ENCODE measurements around the gene SLC6A11. TPM values are rescaled to one million over a fixed set of nuclear protein-coding genes. Genes with fewer than 3 reads are reported as not detected.

SLC6A11 gene
- total RNA-seq, 1 donor from 2014 or later: not detected

GRCh38 chr3:10883478-10884234 lies 67.6 kb downstream of the SLC6A11 start:
- intact Hi-C loops (cut with micrococcal nuclease): loop anchor here (1.0 kb wide), 1 partner anchor 125 kb away; no protein-coding TSS in a partner anchor

- intact Hi-C loops (cut with micrococcal nuclease): no loop called here
Observed at GRCh38 chr3:10887015-10887414, 71.0 kb downstream of the SLC6A11 start.

DNA sequence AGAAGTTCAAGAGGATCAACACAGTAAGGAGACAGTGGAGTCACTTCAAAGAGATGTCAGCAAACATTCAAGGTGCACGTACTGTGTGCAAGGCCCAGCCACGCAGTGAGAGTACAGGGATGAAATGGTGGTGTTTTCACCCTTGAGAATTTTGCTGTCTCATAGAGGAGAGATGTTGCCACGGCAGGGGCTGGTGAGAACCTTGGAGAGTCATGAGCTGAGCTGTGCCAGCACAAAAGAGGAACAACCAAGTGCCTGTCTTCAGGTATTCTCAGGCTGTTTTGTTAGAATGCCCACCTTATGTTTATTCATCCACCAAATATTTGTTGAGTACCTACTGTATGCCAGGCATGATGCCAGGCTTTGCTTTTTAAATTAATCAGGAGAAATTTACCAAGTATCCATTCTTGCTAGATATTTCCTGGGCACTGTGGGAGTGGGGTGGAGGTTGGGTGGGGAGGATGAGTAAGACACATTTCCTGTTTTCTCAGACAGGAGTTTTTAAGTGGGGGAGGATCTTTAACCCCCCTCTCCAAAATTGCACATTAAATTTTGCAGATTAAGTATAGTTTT lies 72.6 kb downstream of the SLC6A11 start:
- intact Hi-C loops (cut with micrococcal nuclease): no loop called here

- intact Hi-C loops (cut with micrococcal nuclease): no loop called here
Observed at GRCh38 chr3:10889206-10889960, 73.4 kb downstream of the SLC6A11 start.

GRCh38 chr3:10890665-10891064 lies 74.6 kb downstream of the SLC6A11 start:
- intact Hi-C loops (cut with micrococcal nuclease): no loop called here

DNA sequence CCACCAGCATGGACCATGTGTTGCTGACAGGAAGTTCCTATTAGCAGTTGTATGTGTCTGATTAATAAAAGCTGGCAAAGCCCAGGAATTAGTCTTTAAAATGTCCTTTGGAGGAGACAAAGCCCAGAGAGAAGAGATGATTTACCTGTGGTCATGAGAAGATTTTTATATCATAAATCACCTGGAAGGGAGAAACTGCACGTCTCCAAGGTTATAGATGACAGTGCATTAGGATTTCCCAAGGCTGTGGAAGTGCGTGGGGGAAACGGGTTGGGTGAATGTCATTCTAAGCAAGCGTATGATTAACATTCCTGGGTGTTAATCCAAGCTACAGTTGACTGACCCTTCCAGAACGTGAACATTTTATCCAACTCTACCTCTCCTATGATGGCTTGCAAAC lies 76.6 kb downstream of the SLC6A11 start:
- intact Hi-C loops (cut with micrococcal nuclease): no loop called here

DNA sequence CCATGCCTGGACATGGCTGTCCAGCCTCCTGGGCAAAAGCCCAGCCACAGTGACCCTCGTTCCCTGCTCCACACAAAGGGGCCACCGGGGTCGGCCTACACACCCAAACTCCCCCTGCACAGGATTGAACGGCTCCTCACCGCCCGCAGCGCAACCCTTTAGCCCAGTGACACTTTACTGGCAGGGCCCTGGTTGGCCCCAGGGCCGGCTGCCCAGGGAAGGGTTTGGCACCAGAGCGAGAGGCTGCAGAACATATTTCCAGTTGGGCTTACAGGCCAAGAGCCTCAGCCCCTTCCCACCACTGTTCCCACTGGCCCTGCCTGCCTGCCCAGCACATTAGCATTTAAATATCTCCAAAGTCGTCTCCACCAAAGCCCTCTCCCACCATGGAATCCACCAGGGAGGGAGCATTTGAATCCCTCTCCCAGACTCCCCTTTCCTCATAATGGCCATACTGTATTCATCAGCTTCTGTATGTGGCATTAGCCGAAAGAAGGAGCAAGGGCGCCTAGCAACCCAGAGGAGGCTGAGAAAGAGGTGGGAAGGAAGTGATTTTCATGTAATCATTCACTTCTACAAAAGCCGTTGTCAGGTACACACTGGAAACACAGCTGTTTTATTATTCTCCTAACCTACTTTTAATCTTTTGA lies 85.4 kb downstream of the SLC6A11 start:
- intact Hi-C loops (cut with micrococcal nuclease): no loop called here

DNA sequence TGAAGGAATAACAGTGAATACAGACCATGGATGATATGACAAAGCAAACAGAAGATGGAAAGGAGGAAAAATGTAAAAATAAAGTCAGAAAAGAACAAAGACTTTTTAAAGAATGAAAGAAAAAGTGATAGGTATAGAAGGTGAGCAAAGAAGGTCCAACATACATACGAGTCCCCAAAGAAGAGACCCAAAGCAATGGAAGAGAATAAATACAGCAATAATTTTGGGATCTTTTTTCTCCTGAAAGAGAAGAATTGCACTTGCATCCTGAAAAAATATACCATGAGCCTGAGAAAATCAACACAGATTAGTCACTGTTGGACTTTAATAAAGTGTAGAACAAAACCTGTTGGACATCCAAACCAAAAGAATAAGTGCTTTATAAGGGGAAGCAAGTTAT lies 91.2 kb downstream of the SLC6A11 start:
- intact Hi-C loops (cut with micrococcal nuclease): no loop called here

- intact Hi-C loops (cut with micrococcal nuclease): no loop called here
Observed at GRCh38 chr3:10910367-10910766, 94.3 kb downstream of the SLC6A11 start.

GRCh38 chr3:10911350-10912002 lies 95.4 kb downstream of the SLC6A11 start:
- intact Hi-C loops (cut with micrococcal nuclease): no loop called here

DNA sequence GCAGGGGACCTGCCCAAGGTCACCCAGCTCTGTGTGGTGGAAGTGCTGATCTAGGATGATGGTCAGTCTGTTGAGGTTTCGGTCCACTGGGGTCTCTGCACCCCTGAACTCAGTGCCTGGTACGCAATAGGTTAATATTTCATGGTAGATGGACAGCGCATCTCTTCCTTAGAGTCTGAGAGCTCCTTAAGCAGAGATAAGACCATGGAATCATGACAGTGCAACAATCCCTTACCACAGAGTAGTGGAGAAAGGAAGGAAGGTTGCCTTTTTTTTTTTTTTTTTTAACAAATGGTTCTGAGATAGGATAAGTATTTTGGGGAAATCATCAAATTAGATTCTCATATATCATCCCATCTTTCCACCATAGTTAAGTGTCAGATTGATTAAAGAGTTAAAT lies 96.8 kb downstream of the SLC6A11 start:
- intact Hi-C loops (cut with micrococcal nuclease): no loop called here

- intact Hi-C loops (cut with micrococcal nuclease): no loop called here
Observed at GRCh38 chr3:10915376-10915775, 99.3 kb downstream of the SLC6A11 start.

GRCh38 chr3:10917176-10917575 lies 101.1 kb downstream of the SLC6A11 start:
- intact Hi-C loops (cut with micrococcal nuclease): no loop called here

- intact Hi-C loops (cut with micrococcal nuclease): no loop called here
Observed at GRCh38 chr3:10918011-10918410, 102.0 kb downstream of the SLC6A11 start.

DNA sequence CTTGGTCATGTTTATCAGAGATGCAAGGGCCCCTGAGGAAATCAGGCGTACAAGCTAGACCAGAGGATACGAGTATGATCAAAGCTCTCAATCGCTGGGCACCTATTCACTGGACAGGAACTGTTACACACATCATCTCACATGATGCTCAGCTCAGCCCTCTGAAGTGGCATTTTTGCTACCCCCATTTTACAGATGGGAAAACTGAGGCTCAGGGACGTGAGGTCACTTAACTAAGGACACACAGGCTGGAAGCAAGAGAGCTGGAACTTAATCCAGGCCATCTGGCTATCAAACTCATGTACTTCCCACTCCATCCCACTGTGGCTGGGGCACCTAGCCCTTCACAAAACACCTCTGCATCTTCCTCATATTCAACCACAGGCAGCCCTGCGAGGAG lies 103.6 kb downstream of the SLC6A11 start:
- intact Hi-C loops (cut with micrococcal nuclease): no loop called here

DNA sequence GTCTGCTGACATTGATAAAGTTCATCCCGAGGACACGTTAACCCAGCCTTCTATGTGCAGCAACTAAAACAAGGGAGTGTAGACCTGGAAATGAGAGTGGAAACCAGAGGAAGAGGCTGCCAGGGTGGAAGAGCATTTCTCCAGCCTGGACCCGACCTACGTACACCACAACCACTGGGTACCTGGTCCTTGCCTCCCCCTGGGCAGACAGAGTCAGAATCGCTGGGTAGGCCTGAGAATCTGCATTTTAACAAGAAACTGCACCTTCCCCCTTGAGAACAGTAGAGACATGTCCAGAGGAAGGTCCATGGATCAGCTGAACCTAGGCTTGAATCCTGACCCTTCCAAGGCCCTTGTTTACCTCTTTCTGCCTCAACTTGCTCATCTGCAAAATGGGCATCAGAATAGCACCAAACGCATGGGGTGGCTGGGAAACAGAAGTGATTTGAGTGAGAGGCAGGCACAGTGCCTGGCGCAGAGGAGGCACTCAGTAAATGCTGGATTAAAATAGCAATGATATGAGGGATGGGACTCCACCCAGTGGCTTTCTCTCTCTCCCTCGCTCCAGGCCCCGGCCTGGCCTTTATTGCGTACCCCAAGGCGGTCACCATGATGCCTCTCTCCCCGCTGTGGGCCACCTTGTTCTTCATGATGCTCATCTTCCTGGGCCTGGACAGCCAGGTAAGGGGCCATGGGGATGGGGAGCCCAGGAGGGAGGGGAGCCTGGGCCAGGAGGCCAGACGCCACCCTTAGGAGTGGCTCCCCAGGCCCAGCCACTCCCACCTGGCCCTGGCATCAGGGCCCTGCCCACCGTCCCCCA lies 109.6 kb downstream of the SLC6A11 start:
- intact Hi-C loops (cut with micrococcal nuclease): no loop called here

DNA sequence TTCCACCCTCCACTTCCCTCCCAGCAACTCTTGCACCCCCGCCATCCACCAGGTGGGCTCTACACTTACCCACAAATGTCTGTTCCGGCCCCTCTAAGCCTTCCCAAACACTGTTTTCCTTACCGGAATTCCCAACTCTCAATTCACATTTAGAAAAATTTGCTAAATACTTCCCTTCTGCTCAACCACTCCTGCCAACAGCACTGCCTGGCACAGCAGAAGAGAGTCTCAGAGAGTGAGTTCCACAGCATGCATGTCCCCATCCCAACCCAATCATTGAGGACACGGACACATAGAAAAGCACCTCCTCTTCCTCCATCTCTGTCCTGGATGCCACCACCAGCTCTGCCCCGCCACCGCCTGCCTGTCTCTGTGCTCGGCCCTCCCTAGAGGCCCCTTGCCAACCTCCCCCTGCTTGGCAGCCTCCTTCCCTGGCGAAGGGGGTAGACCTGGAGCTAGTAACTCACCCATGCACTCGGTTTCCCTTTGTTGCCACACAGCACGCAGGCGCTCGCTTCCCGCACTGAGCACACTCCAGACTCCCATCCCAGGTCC lies 110.3 kb downstream of the SLC6A11 start:
- intact Hi-C loops (cut with micrococcal nuclease): no loop called here

DNA sequence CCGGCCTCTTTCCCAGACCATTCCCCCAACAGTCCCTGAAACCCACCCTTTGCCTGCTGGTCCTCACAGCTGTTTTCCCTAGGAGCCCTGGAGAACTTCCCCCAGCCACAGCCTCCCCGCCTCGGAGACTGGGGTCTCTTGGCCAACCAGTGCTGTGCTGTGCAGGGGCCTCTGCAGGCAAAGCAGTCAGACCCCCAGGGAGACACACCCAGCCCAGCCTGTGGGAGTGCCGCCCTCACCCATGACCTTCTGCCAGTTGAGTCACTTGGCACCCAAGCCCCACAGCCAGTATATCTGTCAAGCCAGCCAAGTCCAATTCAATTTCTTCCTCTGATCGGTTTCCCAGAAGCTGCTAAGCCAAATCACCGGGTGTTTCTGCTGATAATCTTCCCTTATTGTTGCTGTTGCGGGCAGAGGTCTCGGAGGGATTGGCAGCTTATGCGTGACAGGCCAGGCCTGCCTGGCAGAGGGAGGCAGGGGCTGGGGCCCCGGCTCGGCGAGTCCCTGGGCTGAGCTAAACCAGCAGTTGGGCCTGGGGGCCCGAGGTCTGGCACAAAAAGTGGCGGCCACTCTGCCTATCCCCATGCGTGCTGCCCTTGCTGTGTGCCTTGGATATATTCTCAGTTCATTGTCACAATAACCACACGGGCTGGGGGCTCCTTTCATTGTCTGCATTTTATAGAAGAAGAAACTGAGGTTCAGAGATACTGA lies 110.9 kb downstream of the SLC6A11 start:
- intact Hi-C loops (cut with micrococcal nuclease): no loop called here

GRCh38 chr3:10927551-10927950 lies 111.5 kb downstream of the SLC6A11 start:
- intact Hi-C loops (cut with micrococcal nuclease): no loop called here
